PC-9 (cell line): ENCODE measurements around the gene AGAP1.

ENCODE experiments used
- CTCF ChIP-seq: fragments of 200-600 bp; sonication (generic); conservative IDR thresholded peaks from 2 replicates; pipeline ENCODE4 v1.6.1; 2017; ENCODE audit warnings: mixed run types, antibody characterized with exemption, mild to moderate bottlenecking, moderate library complexity
- EZH2 ChIP-seq: fragments of 200-600 bp; sonication (generic); IDR thresholded peaks from 2 replicates; pipeline ENCODE4 v1.8.0; 2017; ENCODE audit warnings: antibody characterized with exemption, low read depth

DNA sequence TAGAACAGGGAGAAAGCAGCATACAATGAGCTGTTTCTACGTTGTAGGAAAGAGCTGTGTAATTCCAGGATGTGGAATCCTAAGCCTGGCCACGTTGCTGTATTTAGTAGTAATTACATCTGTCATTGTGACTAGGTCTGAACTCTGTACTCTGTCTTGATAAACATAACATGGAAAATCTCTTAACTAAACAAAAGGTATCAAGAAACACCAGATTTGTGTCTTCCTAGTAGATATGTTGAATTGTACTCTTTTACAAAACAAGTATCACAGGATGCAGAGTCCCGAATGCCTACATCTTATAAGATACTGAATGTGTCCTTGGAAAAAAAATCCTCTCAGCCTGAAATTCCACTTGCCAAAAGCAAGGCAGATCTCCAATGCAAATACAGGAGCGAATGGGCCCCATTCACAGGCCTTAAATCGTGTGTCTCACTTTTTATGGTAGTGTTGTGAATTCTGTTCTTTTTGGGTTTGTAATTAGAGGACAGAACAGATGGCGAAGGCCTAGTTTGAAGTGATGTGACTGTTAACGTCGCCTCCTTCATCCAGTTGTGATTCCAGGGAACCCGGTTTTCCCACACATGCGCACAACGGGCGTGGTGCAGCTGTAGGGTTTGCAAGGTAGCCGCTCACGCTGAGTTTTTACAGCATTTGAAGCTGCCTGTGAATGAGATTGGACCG, 427.8 kb downstream of the AGAP1 start:
- TF ChIP-seq CTCF (no peak), EZH2 (no peak)
